Dermis blood vessel endothelial cell (primary cell): Measurements from ENCODE around the gene MRGPRX2. TPM values are rescaled to one million over a fixed set of nuclear protein-coding genes. Genes with fewer than 3 reads are reported as not detected.

Experiments used
- total RNA-seq: library from RNA; depleted of rRNA; stranded (reverse); fragments of >200 nt; gene quantifications from 2 replicates; pipeline ENCODE4 v1.2.3, GENCODE V29; 2014

MRGPRX2 gene
- total RNA-seq, 1 donor from 2014 or later = not detected

Other genes with a start within 250 kb of the MRGPRX2 start
- not detected in 2 replicates for gene MRGPRX1, start 121.3 kb downstream of the MRGPRX2 start, total RNA-seq
- gene ZDHHC13, start 56.5 kb upstream of the MRGPRX2 start, total RNA-seq = 33.5 and 40.4 TPM in 2 replicates
- not detected in 2 replicates for gene CSRP3, start 141.3 kb upstream of the MRGPRX2 start, total RNA-seq
- gene E2F8, start 180.2 kb upstream of the MRGPRX2 start, total RNA-seq = 1.0 and 3.4 TPM in 2 replicates